SK-N-SH treated with all-trans-retinoic acid at 6 μM for 48 hours (cell line): ENCODE results near the gene CRHR1.

Experiments
- ATAC-seq: fragments of 200-7000 bp; cut with Tn5 transposase; 3 replicates; pipeline ENCODE4 v1.9.1; 2020; ENCODE audit warnings: mild to moderate bottlenecking, moderate library complexity
- ARNTL ChIP-seq: fragments of 450-650 bp; formaldehyde crosslinking; IDR thresholded peaks from 2 replicates; pipeline ENCODE4 v1.5.0; 2020; ENCODE audit warnings: low read depth, mild to moderate bottlenecking, moderate library complexity, borderline replicate concordance
- BACH2 ChIP-seq: fragments of 250-450 bp; sonication (Bioruptor Pico); IDR thresholded peaks from 2 replicates; pipeline ENCODE4 v1.9.0; 2021; ENCODE audit warnings: mild to moderate bottlenecking, borderline replicate concordance
- CREB5 ChIP-seq: fragments of 250-450 bp; sonication (Bioruptor Pico); IDR thresholded peaks from 2 replicates; pipeline ENCODE4 v1.5.1; 2020; ENCODE audit warnings: low read depth, mild to moderate bottlenecking, moderate library complexity
- CSDC2 ChIP-seq: fragments of 250-450 bp; sonication (Bioruptor Pico); IDR thresholded peaks from 2 replicates; pipeline ENCODE4 v1.5.0; 2020; ENCODE audit warnings: mild to moderate bottlenecking, moderate library complexity
- ESRRG ChIP-seq: fragments of 250-450 bp; sonication (Bioruptor Pico); IDR thresholded peaks from 2 replicates; pipeline ENCODE4 v1.6.1; 2021; ENCODE audit warnings: mild to moderate bottlenecking
- GLIS3 ChIP-seq: fragments of 250-450 bp; sonication (Bioruptor Pico); IDR thresholded peaks from 2 replicates; pipeline ENCODE4 v1.5.0; 2020; ENCODE audit warnings: mild to moderate bottlenecking, moderate library complexity
- ISL1 ChIP-seq: fragments of 250-450 bp; sonication (Bioruptor Pico); IDR thresholded peaks from 2 replicates; pipeline ENCODE4 v2.1.2; 2022; ENCODE audit warnings: mild to moderate bottlenecking, moderate library complexity
- OSR1 ChIP-seq: fragments of 250-450 bp; sonication (Bioruptor Pico); IDR thresholded peaks from 2 replicates; pipeline ENCODE4 v1.8.0; 2022; ENCODE audit warnings: moderate library complexity, mild to moderate bottlenecking, inconsistent platforms
- PATZ1 ChIP-seq: fragments of 250-450 bp; sonication (Bioruptor Pico); IDR thresholded peaks from 2 replicates; pipeline ENCODE4 v1.8.0; 2020; ENCODE audit warnings: mild to moderate bottlenecking, moderate library complexity, borderline replicate concordance
- POU6F1 ChIP-seq: fragments of 250-450 bp; sonication (Bioruptor Pico); IDR thresholded peaks from 2 replicates; pipeline ENCODE4 v1.8.0; 2021; ENCODE audit warnings: low read depth, mild to moderate bottlenecking, moderate library complexity, borderline replicate concordance
- PPARA ChIP-seq: fragments of 250-450 bp; sonication (Bioruptor Pico); IDR thresholded peaks from 2 replicates; pipeline ENCODE4 v1.5.0; 2020; ENCODE audit warnings: mild to moderate bottlenecking, borderline replicate concordance
- RARB ChIP-seq: fragments of 250-450 bp; sonication (Bioruptor Pico); IDR thresholded peaks from 2 replicates; pipeline ENCODE4 v1.8.0; 2021; ENCODE audit warnings: mild to moderate bottlenecking, moderate library complexity
- SNAI2 ChIP-seq: fragments of 250-450 bp; sonication (Bioruptor Pico); IDR thresholded peaks from 2 replicates; pipeline ENCODE4 v1.5.0; 2020; ENCODE audit warnings: mild to moderate bottlenecking, moderate library complexity
- TCF4 ChIP-seq: fragments of 250-450 bp; sonication (Bioruptor Pico); IDR thresholded peaks from 2 replicates; pipeline ENCODE4 v1.8.0; 2021; ENCODE audit warnings: mild to moderate bottlenecking, moderate library complexity, borderline replicate concordance
- ZC3H10 ChIP-seq: fragments of 250-450 bp; sonication (Bioruptor Pico); IDR thresholded peaks from 2 replicates; pipeline ENCODE4 v1.5.1; 2021; ENCODE audit warnings: mild to moderate bottlenecking, moderate library complexity
- ZNF565 ChIP-seq: fragments of 450-650 bp; formaldehyde crosslinking; conservative IDR thresholded peaks from 2 replicates; pipeline ENCODE4 v1.5.0; 2020; ENCODE audit warnings: low read depth, mild to moderate bottlenecking, moderate library complexity
- ZNF70 ChIP-seq: fragments of 450-650 bp; formaldehyde crosslinking; IDR thresholded peaks from 2 replicates; pipeline ENCODE4 v1.5.0; 2020; ENCODE audit warnings: mild to moderate bottlenecking, moderate library complexity
- TF ChIP-seq, protein P1 (sequence below): fragments of 250-450 bp; sonication (Bioruptor Pico); IDR thresholded peaks from 2 replicates; pipeline ENCODE4 v1.5.0; 2020; ENCODE audit warnings: mild to moderate bottlenecking, moderate library complexity
- TF ChIP-seq, protein P2 (sequence below): fragments of 250-450 bp; sonication (Bioruptor Pico); IDR thresholded peaks from 2 replicates; pipeline ENCODE4 v1.5.1; 2021; ENCODE audit warnings: mild to moderate bottlenecking, moderate library complexity

CRHR1 gene

DNA sequence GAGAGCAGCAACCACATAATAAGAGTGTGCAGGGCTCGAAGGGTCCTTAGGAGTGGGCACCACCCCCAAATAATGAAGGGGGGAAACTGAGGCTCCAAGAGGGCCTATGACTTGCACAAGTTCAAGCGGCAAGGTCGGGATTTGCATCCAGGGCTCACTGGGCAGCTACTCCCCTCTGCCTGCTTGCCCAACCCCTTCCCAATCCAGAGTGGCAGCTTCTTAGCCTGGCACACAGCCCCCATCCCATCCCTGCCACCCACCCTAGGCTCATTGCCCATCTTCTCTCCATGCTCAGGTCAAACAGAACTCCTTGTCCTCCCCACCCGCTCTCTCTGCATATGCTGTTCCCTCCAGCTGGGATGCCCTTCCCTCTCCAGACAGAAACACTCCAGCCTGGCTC is 63.0 kb downstream of the CRHR1 start:
- no peak for TF ChIP-seq ESRRG
- no peak for TF ChIP-seq PATZ1 (CRISPR knock-in tag)
- no peak for TF ChIP-seq TCF4 (CRISPR knock-in tag)
- no peak for TF ChIP-seq ZNF565
- ATAC-seq: no peak

DNA sequence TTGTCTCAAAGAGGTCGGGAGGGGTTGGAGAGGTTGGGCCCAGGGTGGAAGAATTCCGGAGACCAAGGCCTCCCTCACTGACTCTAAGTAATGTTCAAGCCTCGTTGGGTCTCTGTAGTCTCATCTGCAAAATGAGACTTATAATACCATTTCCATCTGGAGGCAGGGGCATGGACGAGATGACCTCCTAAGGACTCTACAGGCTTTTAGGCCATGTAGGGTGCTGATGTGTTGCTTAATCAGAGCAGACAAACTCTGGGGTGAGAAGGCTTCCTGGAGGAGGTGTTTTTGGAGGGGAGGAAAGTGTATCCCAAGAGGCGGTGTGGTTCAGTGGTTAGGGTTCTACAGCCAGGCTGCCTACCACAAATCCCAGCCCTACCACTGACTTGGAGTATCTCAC is 63.6 kb downstream of the CRHR1 start:
- ATAC-seq: no peak
- no peak for TF ChIP-seq SNAI2 (CRISPR knock-in tag)
- no peak for TF ChIP-seq CSDC2 (CRISPR knock-in tag)
- TF ChIP-seq ARNTL (CRISPR knock-in tag): no peak
- TF ChIP-seq, protein P1, sequence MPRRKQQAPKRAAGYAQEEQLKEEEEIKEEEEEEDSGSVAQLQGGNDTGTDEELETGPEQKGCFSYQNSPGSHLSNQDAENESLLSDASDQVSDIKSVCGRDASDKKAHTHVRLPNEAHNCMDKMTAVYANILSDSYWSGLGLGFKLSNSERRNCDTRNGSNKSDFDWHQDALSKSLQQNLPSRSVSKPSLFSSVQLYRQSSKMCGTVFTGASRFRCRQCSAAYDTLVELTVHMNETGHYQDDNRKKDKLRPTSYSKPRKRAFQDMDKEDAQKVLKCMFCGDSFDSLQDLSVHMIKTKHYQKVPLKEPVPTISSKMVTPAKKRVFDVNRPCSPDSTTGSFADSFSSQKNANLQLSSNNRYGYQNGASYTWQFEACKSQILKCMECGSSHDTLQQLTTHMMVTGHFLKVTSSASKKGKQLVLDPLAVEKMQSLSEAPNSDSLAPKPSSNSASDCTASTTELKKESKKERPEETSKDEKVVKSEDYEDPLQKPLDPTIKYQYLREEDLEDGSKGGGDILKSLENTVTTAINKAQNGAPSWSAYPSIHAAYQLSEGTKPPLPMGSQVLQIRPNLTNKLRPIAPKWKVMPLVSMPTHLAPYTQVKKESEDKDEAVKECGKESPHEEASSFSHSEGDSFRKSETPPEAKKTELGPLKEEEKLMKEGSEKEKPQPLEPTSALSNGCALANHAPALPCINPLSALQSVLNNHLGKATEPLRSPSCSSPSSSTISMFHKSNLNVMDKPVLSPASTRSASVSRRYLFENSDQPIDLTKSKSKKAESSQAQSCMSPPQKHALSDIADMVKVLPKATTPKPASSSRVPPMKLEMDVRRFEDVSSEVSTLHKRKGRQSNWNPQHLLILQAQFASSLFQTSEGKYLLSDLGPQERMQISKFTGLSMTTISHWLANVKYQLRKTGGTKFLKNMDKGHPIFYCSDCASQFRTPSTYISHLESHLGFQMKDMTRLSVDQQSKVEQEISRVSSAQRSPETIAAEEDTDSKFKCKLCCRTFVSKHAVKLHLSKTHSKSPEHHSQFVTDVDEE: no peak
- TF ChIP-seq ZNF565: no peak
- TF ChIP-seq ESRRG: no peak
- no peak for TF ChIP-seq OSR1 (CRISPR knock-in tag)
- TF ChIP-seq ZC3H10 (CRISPR knock-in tag): no peak
- no peak for TF ChIP-seq ISL1 (CRISPR knock-in tag)
- TF ChIP-seq, protein P2, sequence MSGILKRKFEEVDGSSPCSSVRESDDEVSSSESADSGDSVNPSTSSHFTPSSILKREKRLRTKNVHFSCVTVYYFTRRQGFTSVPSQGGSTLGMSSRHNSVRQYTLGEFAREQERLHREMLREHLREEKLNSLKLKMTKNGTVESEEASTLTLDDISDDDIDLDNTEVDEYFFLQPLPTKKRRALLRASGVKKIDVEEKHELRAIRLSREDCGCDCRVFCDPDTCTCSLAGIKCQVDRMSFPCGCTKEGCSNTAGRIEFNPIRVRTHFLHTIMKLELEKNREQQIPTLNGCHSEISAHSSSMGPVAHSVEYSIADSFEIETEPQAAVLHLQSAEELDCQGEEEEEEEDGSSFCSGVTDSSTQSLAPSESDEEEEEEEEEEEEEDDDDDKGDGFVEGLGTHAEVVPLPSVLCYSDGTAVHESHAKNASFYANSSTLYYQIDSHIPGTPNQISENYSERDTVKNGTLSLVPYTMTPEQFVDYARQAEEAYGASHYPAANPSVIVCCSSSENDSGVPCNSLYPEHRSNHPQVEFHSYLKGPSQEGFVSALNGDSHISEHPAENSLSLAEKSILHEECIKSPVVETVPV: no peak
- no peak for TF ChIP-seq BACH2 (CRISPR knock-in tag)
- TF ChIP-seq RARB (CRISPR knock-in tag): no peak
- TF ChIP-seq CREB5 (CRISPR knock-in tag): no peak

- no peak for ATAC-seq
Measured at GRCh38 chr17:45848405-45848804, 64.3 kb downstream of the CRHR1 start.

More at GRCh38 chr17:45848405-45848804, 64.3 kb downstream of the CRHR1 start:
- no peak for TF ChIP-seq OSR1 (CRISPR knock-in tag)
- TF ChIP-seq ZNF565: no peak
- no peak for TF ChIP-seq ZNF70 (CRISPR knock-in tag)
- TF ChIP-seq GLIS3 (CRISPR knock-in tag): no peak
- TF ChIP-seq POU6F1: no peak
- TF ChIP-seq, protein P2: no peak
- no peak for TF ChIP-seq ZC3H10 (CRISPR knock-in tag)
- no peak for TF ChIP-seq CSDC2 (CRISPR knock-in tag)
- no peak for TF ChIP-seq TCF4 (CRISPR knock-in tag)
- no peak for TF ChIP-seq BACH2 (CRISPR knock-in tag)
- no peak for TF ChIP-seq ESRRG
- TF ChIP-seq PPARA (CRISPR knock-in tag): no peak
- TF ChIP-seq RARB (CRISPR knock-in tag): no peak
- no peak for TF ChIP-seq ARNTL (CRISPR knock-in tag)
- TF ChIP-seq, all 23 proteins: peak for 0
